GM21723 (cell line): ENCODE results near the gene MCM9.

Source experiments
- ATAC-seq: cut with Tn5 transposase; IDR thresholded peaks from one replicate; pipeline ENCODE4 v1.9.1; 2021; ENCODE audit warnings: mild to moderate bottlenecking, moderate library complexity; ENCODE audit not compliant: unreplicated experiment

Gene MCM9

DNA sequence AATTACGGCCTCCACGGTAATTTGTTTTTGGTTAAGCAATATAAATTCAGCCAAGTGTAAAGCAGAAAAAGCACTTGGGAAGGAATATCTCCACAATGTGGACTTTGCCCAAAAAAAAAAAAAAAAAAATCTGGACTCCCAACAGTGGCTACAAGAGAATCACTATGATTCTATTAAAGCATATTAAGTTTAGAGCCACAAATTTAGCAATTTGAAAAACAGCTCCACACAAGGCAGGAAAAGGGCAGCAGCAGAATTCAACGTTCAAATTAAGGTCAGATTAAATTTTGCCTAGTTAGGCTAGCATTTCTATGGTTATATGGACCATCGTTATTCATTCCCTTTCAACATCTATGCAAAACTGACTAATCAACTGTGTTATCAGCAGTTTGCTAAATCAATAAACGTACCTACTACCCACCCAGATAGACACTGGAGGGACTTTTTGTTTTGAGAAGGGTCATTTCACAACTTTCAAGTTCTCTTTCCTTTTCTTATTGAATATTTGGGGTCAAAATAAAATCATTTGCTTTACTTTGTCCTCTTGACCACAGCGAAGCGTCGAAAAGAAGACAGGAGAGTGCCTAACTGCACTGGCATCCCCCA is 1.0 kb downstream of the MCM9 start:
- peak; percentile 4 for ATAC-seq

DNA sequence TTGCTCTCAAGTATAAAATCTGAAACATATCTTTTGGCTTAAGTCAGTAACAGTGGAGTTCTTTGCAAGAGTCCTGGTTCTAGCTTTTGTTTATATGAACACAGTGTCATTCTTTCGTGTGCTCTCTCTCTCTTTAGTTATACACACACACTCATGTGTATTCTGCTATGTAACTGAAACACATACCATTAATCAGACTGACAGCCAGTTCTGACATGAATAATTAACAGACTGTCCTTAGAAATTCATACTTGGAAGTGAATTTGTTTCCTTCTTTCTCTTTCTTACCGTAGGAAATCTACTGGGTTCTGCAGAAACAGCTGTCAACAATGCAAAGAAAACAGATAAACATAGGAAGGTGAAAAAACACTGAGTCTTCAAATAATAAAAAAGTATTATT is 2.5 kb downstream of the MCM9 start:
- no peak for ATAC-seq

DNA sequence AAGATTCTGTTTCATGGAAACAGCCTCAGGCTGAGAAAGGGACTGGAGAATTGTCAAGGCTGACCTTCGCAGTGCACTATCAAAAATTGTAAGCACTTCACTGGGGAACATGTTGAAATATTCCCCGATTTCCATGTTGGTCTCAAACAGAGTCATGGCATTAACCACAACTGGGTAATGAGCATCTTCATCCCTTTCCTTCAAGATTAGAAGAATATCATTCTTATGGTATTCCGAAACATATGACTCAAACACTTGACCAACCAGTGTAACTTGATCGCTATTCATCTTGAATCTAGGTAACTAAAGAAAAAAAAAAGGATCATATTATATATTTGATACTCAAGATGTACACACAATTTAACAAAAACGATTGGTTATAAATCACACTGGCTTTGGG is 3.5 kb downstream of the MCM9 start:
- no peak for ATAC-seq

DNA sequence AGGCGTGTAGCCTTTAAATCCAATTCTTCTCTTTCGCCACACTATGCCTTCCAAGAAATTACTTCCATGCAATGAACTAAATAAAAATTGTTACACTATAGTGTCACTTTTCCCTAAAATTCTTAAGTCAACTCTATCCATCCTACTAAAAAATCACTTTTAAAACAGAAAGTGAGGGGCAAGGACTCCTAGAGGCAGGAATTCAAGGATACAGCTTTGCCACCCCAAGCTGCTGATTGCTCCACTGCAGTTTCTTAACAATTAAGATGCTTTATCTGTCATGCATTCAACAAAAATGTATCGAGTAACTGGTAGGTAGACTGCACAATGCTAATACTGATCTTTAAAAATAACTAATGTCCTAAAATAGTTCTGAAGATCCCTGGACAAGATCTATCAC is 4.3 kb downstream of the MCM9 start:
- ATAC-seq: no peak

DNA sequence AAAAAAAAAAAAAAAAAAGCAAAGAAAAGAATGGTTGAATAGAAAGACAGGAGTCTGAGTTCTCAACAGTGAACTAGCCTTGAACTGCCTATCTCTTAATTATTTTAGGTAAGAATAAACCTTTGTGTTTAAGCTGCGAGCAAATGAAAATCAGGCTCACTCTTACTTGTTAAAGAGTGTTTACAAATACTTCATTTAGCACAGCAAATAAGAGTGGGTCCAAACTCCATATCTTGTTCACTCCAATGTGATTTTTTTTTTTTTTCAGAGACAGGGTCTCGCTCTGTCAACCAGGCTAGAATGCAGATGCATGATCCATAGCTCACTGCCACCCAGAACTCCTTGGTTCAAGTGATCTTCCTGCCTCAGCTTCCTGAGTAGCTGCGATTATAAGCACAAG is 11.9 kb downstream of the MCM9 start:
- ATAC-seq: no peak

DNA sequence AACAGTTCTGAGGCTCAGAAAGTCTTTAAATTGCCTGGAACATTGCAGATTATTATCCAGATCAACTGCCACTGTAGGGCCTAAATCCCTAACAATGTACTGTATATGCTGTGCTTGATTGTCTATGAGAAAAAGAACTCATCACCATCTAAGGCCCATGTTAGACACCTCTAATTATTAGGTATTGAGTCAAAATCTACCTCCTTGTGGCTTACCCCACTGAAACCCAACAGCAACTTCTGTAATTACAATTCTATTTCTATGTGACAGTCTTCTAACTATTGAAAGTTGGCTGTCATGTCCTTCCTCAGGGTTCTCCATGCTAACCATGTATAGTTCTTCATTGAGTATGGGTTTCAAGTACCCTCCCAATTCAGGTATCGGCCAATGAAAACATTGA is 13.9 kb downstream of the MCM9 start:
- no peak for ATAC-seq

GRCh38 chr6:118918329-118918725 is 16.6 kb downstream of the MCM9 start:
- no peak for ATAC-seq

GRCh38 chr6:118917546-118918328 is 17.2 kb downstream of the MCM9 start:
- ATAC-seq: no peak

- no peak for ATAC-seq
Measured at GRCh38 chr6:118914598-118914997, 20.4 kb downstream of the MCM9 start.

DNA sequence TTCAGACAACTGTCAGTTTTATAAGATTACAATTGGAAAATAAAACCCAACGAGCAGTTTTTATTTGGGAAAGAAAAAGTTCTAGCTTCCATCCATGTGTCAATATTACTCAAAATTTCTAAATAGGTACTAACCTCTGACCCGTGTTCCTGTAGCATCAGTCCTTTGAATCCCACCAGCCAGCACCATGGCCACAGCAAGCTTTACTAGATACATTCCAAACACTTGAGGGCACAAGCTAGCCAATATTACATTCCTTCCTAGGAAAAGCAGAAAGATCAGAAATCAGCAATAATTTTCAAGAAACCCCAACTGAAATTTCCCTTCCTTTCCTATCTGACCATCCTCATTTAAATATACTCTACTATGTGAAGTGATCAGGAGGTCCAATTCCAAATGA is 21.8 kb downstream of the MCM9 start:
- ATAC-seq: no peak

DNA sequence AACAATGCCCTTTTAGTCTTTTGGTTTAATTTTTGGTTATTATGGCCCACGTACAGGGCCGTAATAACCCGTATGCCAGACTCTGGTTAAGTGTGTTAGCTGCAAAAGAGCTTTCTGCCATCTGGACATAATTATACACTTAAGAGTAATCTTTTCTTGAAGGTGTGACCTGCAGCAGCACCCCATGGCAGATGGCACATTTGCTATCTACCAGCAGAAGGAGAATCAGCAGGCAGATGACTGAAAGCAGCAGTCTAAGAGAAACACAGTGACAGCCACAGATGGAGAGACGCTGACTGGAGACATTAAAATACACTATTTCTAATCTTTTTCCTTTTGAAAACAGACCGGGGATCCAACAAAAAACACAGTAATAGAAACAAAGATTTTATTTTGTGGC is 22.3 kb downstream of the MCM9 start:
- no peak for ATAC-seq

- no peak for ATAC-seq
Measured at GRCh38 chr6:118908441-118908840, 26.5 kb downstream of the MCM9 start.

- no peak for ATAC-seq
Measured at GRCh38 chr6:118905851-118906250, 29.1 kb downstream of the MCM9 start.

DNA sequence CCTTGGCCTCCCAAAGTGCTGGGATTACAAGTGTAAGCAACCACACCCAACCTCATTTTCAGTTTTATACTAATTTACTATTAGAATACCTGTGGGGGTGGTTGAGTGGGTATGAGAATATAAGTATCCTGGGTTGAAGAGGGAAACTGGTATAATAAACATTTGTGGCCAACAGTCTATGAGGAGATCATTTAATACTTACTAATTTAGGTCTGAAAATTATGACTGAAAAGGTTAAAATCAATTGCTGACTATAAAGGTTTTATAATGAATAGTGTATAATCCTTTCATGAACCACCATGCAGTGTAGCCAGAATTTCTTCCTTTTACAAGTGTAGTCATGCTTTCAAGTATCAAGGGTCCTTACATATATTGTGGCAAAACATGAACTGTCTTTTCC is 29.9 kb downstream of the MCM9 start:
- ATAC-seq: no peak

GRCh38 chr6:118903691-118904090 is 31.3 kb downstream of the MCM9 start:
- no peak for ATAC-seq

- ATAC-seq: no peak
Measured at GRCh38 chr6:118903138-118903537, 31.8 kb downstream of the MCM9 start.

GRCh38 chr6:118902726-118903125 is 32.2 kb downstream of the MCM9 start:
- no peak for ATAC-seq

DNA sequence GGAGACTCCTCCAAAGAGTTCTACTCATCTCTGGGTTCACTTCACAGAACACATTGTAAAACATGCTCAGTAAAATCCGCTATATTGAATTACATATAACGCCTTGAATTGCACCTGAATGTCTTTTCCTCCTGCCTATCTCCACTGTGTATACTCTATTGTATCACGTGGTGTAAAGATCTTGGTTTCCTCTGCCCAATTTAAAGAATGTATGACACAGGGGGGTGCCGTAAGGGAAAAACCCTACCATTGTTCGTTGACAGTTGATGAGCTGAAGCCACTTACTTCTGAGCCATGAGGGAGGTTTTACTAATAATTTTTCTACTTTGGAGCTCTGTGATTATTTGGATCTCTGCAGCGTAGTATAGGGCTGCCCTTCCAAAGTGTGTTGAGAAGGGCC is 35.0 kb downstream of the MCM9 start:
- ATAC-seq: no peak

DNA sequence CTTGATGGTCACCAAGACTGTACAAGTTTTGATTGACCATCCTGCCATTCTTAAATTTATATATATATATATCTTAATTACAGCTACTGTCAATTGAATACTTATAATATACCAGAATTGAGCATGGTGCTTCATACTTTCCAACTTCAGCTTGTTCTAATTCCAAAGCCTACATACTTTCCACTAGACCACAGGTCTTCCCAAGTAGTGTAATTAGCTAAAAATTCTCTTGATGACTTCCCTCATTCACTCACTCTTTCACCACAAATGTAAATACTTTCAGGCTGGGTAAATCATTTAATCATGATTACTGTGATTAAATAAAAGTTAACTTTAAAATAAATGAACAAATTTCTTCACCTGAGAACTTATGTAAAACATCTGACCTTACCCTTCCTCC is 37.6 kb downstream of the MCM9 start:
- no peak for ATAC-seq

- peak; percentile 22 for ATAC-seq
Measured at GRCh38 chr6:118896339-118897136, 38.4 kb downstream of the MCM9 start.

DNA sequence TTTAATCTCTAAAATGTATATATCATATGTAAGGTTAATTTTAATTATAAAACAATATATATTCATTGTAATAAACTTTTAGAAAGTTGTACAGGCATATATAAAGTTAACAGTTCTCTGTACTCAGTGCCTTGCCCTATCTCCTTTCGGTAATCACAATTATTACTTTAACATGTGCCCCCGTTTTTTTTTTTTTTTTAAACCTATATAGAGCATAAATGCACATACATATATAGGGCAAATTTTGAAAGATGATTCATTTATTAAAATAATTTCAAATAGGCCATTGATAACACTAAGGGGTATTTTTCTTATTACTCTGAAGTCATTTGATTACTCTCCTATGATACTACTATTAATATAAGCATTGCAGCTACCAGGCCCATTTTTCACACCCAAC is 39.1 kb downstream of the MCM9 start:
- ATAC-seq: no peak

GRCh38 chr6:118895261-118895560 is 39.7 kb downstream of the MCM9 start:
- ATAC-seq: no peak
